ENCODE data around the gene RIMS4. TPM values are rescaled to one million over a fixed set of nuclear protein-coding genes. Genes with fewer than 3 reads are reported as not detected.

The RIMS4 gene
- total and polyA plus RNA-seq, 4 donors = not detected

DNA sequence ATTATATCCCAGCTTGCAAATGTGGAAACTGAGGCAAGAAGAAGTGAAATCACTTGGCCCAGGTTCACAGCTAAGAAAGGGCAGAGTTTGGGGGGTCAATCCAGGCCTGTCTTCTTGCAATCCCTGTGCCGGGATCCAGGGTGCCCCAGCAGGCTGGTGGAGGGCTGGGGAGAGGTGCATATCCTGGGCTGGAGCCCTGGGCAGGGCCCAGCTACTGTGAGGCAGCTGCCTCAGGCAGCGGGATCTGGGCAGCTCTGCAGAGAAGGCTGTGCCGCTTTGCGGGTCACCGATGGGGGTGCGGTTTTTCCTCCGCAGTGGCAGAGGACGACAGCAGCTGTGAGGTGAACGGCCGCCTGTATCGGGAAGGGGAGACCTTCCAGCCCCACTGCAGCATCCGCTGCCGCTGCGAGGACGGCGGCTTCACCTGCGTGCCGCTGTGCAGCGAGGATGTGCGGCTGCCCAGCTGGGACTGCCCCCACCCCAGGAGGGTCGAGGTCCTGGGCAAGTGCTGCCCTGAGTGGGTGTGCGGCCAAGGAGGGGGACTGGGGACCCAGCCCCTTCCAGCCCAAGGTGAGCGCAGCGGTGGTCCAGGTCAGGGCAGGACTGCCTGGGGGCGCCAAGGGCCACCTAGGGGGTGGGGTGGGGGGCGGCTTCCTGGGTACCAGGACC is 85.8 kb downstream of the RIMS4 start:
- no peak for TF ChIP-seq HNF4A (conservative IDR thresholded peaks at IDR 0.05)
- TF ChIP-seq, protein P1, sequence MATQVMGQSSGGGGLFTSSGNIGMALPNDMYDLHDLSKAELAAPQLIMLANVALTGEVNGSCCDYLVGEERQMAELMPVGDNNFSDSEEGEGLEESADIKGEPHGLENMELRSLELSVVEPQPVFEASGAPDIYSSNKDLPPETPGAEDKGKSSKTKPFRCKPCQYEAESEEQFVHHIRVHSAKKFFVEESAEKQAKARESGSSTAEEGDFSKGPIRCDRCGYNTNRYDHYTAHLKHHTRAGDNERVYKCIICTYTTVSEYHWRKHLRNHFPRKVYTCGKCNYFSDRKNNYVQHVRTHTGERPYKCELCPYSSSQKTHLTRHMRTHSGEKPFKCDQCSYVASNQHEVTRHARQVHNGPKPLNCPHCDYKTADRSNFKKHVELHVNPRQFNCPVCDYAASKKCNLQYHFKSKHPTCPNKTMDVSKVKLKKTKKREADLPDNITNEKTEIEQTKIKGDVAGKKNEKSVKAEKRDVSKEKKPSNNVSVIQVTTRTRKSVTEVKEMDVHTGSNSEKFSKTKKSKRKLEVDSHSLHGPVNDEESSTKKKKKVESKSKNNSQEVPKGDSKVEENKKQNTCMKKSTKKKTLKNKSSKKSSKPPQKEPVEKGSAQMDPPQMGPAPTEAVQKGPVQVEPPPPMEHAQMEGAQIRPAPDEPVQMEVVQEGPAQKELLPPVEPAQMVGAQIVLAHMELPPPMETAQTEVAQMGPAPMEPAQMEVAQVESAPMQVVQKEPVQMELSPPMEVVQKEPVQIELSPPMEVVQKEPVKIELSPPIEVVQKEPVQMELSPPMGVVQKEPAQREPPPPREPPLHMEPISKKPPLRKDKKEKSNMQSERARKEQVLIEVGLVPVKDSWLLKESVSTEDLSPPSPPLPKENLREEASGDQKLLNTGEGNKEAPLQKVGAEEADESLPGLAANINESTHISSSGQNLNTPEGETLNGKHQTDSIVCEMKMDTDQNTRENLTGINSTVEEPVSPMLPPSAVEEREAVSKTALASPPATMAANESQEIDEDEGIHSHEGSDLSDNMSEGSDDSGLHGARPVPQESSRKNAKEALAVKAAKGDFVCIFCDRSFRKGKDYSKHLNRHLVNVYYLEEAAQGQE (IDR thresholded peaks at IDR 0.05) = no peak
- TF ChIP-seq FOXA2 (IDR thresholded peaks at IDR 0.05) = no peak
- no peak for TF ChIP-seq TAF1 (conservative IDR thresholded peaks at IDR 0.05)
- TF ChIP-seq RAD21 (IDR thresholded peaks at IDR 0.05) = no peak
- TF ChIP-seq, protein P2, sequence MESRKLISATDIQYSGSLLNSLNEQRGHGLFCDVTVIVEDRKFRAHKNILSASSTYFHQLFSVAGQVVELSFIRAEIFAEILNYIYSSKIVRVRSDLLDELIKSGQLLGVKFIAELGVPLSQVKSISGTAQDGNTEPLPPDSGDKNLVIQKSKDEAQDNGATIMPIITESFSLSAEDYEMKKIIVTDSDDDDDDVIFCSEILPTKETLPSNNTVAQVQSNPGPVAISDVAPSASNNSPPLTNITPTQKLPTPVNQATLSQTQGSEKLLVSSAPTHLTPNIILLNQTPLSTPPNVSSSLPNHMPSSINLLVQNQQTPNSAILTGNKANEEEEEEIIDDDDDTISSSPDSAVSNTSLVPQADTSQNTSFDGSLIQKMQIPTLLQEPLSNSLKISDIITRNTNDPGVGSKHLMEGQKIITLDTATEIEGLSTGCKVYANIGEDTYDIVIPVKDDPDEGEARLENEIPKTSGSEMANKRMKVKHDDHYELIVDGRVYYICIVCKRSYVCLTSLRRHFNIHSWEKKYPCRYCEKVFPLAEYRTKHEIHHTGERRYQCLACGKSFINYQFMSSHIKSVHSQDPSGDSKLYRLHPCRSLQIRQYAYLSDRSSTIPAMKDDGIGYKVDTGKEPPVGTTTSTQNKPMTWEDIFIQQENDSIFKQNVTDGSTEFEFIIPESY (IDR thresholded peaks at IDR 0.05) = no peak
- H3K27ac ChIP-seq (ENCODE audit: low read depth in 1 of 2, low read length in 2 of 2) = no peak overlapping the region
- H3K27me3 ChIP-seq (ENCODE audit: control insufficient read depth in 4 of 4, insufficient read depth in 4 of 4, low read length in 3 of 4) = peaks cover 0 to 2% (median 0%) of the 10 kb centered on the region in 4 donors
- no peak overlapping the region for H3K9ac ChIP-seq (ENCODE audit: low read depth in 1 of 2, low read length in 2 of 2)
- WGBS = 37% methylated on average over 26 of the region's 26 CpGs
- peaks cover 0 to 3% (median 0%) of the 10 kb centered on the region in 4 donors for H3K4me1 ChIP-seq (ENCODE audit: control insufficient read depth in 4 of 4, insufficient read depth in 4 of 4, low read length in 3 of 4)
- DNase-seq (ENCODE audit: low spot score) = no peak
- H3K36me3 ChIP-seq (ENCODE audit: control insufficient read depth in 4 of 4, insufficient read depth in 3 of 4, low read depth in 1 of 4, low read length in 3 of 4) = no peaks in the 10 kb centered on the region
- H3K4me3 ChIP-seq (ENCODE audit: low read depth in 1 of 3, low read length in 3 of 3) = no peak overlapping the region
- H3K9me3 ChIP-seq (ENCODE audit: control insufficient read depth in 4 of 4, low read length in 3 of 4) = no peaks in the 10 kb centered on the region

GRCh38 chr20:44723798-44724362 is 86.5 kb downstream of the RIMS4 start:
- H3K4me3 ChIP-seq (ENCODE audit: low read depth in 1 of 3, low read length in 3 of 3) = no peak overlapping the region
- peaks cover 0 to 2% (median 0%) of the 10 kb centered on the region in 4 donors for H3K27me3 ChIP-seq (ENCODE audit: control insufficient read depth in 4 of 4, insufficient read depth in 4 of 4, low read length in 3 of 4)
- 86% methylated on average over 9 of the region's 9 CpGs for WGBS
- no peak for DNase-seq (ENCODE audit: low spot score)
- H3K9ac ChIP-seq (ENCODE audit: low read depth in 1 of 2, low read length in 2 of 2) = no peak overlapping the region
- H3K9me3 ChIP-seq (ENCODE audit: control insufficient read depth in 4 of 4, low read length in 3 of 4) = no peaks in the 10 kb centered on the region
- no peaks in the 10 kb centered on the region for H3K36me3 ChIP-seq (ENCODE audit: control insufficient read depth in 4 of 4, insufficient read depth in 3 of 4, low read depth in 1 of 4, low read length in 3 of 4)
- H3K27ac ChIP-seq (ENCODE audit: low read depth in 1 of 2, low read length in 2 of 2) = no peak overlapping the region
- peaks cover 0 to under 1% (median 0%) of the 10 kb centered on the region in 4 donors for H3K4me1 ChIP-seq (ENCODE audit: control insufficient read depth in 4 of 4, insufficient read depth in 4 of 4, low read length in 3 of 4)
- TF ChIP-seq, protein P2 (IDR thresholded peaks at IDR 0.05) = no peak
- TF ChIP-seq FOXA1 (IDR thresholded peaks at IDR 0.05) = no peak
- no peak for TF ChIP-seq CTCF (IDR thresholded peaks at IDR 0.05; ENCODE audit: low read depth, low read length, missing input control)
- no peak for TF ChIP-seq EGR1 (IDR thresholded peaks at IDR 0.05; ENCODE audit: low read depth in 2 of 2)
- TF ChIP-seq JUND (IDR thresholded peaks at IDR 0.05) = no peak
- TF ChIP-seq NR2F2 (IDR thresholded peaks at IDR 0.05) = no peak

Data from liver (tissue), 9 donors.